HepG2 (cell line): Measurements from ENCODE around the gene NPS. TPM values are rescaled to one million over a fixed set of nuclear protein-coding genes. Genes with fewer than 3 reads are reported as not detected.

ENCODE experiments used
- ATAC-seq: fragments of 200-7000 bp; cut with Tn5 transposase; 3 replicates; pipeline ENCODE4 v1.9.1; 2020; ENCODE audit warnings: mild to moderate bottlenecking, moderate library complexity
- BruUV-seq: library from RNA; stranded (reverse); fragments of 400-500 nt; replicated peaks from 2 replicates; lab custom pipeline; 2021; lab: Mats Ljungman, UMichigan
- CTCF ChIA-PET: fragments of 300-600 bp; formaldehyde crosslinking; extraction: SDS; loops from one replicate; lab custom pipeline; 2021; ENCODE audit warnings: low total read pairs, inconsistent platforms, low intra/inter-chr PET ratio; lab: Yijun Ruan, JAX
- POLR2A ChIA-PET: fragments of 350-600 bp; sonication (Branson Sonifier 250); formaldehyde crosslinking; loops from one replicate; lab custom pipeline; 2020; ENCODE audit warnings: antibody characterized with exemption, inconsistent platforms; lab: Yijun Ruan, JAX
- DNase-seq: peaks from one replicate; pipeline ENCODE4 v3.0.0-alpha.2; 2015; ENCODE audit warnings: low spot score
- FAIRE-seq: peaks from 3 replicates; lab custom pipeline; 2011; peaks lifted over from hg19 to GRCh38; lab: Jason Lieb, UNC
- H2AFZ ChIP-seq: one replicate; pipeline ENCODE4 v1.6.1; 2011; ENCODE audit warnings: low read length, inconsistent platforms
- H3K27ac ChIP-seq: fragments of 300-600 bp; 3 replicates; pipeline ENCODE4 v1.8.0; 2011; ENCODE audit warnings: mixed run types, mild to moderate bottlenecking, mixed read lengths, low read length, inconsistent platforms; ENCODE audit not compliant: insufficient read depth; ENCODE audit errors: extremely low read length
- H3K27me3 ChIP-seq, 2 experiments: fragments of 200-600 bp in 1 of 2; 2 replicates in 1 of 2; 3 replicates in 1 of 2; pipeline versions ENCODE4 v1.6.0 to v1.8.0; 2011; ENCODE audit warnings: low read length in 2 of 2, mild to moderate bottlenecking in 2 of 2, moderate library complexity in 2 of 2, inconsistent platforms in 1 of 2; ENCODE audit not compliant: insufficient read depth in 2 of 2, control insufficient read depth in 1 of 2
- H3K36me3 ChIP-seq, 2 experiments: fragments of 200-600 bp in 1 of 2; replicated peaks in 1 of 2; 2 replicates in 1 of 2; 3 replicates in 1 of 2; pipeline versions ENCODE4 v1.5.1 to v1.8.0; 2011; ENCODE audit warnings: low read length in 2 of 2, inconsistent platforms in 1 of 2; ENCODE audit not compliant: insufficient read depth in 2 of 2, control insufficient read depth in 1 of 2
- H3K4me1 ChIP-seq: 2 replicates; pipeline ENCODE4 v1.5.1; 2012; ENCODE audit warnings: low read length, inconsistent platforms; ENCODE audit not compliant: insufficient read depth
- H3K4me2 ChIP-seq: 2 replicates; pipeline ENCODE4 v1.6.0; 2011; ENCODE audit warnings: low read depth, low read length, inconsistent platforms
- H3K4me3 ChIP-seq, 3 experiments: fragments of 200-600 bp in 1 of 3; sonication (generic), shearing (Covaris generic) in 1 of 3; replicated peaks in 1 of 3; 2 replicates each; pipeline ENCODE4 v1.5.1; 2011 to 2016; ENCODE audit warnings: low read length in 3 of 3, inconsistent platforms in 2 of 3, low read depth in 2 of 3, mild to moderate bottlenecking in 2 of 3, control low read depth in 1 of 3, mixed read lengths in 1 of 3; ENCODE audit not compliant: insufficient read depth in 1 of 3
- H3K79me2 ChIP-seq: one replicate; pipeline ENCODE4 v1.6.1; 2011; ENCODE audit warnings: low read length, inconsistent platforms; ENCODE audit not compliant: insufficient read depth
- H3K9ac ChIP-seq: 2 replicates; pipeline ENCODE4 v1.6.0; 2011; ENCODE audit warnings: mild to moderate bottlenecking, low read depth, low read length, inconsistent platforms; ENCODE audit not compliant: insufficient read depth
- H3K9me3 ChIP-seq: 2 replicates; pipeline ENCODE4 v1.5.1; 2012; ENCODE audit warnings: mild to moderate bottlenecking, low read length
- H4K20me1 ChIP-seq: 2 replicates; pipeline ENCODE4 v1.6.0; 2011; ENCODE audit warnings: inconsistent platforms, mild to moderate bottlenecking, low read length, moderate library complexity; ENCODE audit not compliant: insufficient read depth
- FLYWCH1 ChIP-seq: sonication (generic); formaldehyde crosslinking; IDR thresholded peaks from 2 replicates; pipeline ENCODE4 v1.8.1; 2023; ENCODE audit warnings: mild to moderate bottlenecking, missing genetic modification reagents
- GTF2F1 ChIP-seq: fragments of 150-350 bp; IDR thresholded peaks from 2 replicates; pipeline ENCODE4 v1.6.1; 2014; ENCODE audit warnings: low read length
- ISX ChIP-seq: sonication (generic); formaldehyde crosslinking; conservative IDR thresholded peaks from 2 replicates; pipeline ENCODE4 v1.5.0; 2020; ENCODE audit warnings: missing genetic modification reagents
- NFE2L1 ChIP-seq: sonication (generic); formaldehyde crosslinking; IDR thresholded peaks from 2 replicates; pipeline ENCODE4 v1.4.0; 2020; ENCODE audit warnings: missing genetic modification reagents, mild to moderate bottlenecking, borderline replicate concordance
- NPAS2 ChIP-seq: sonication (generic); formaldehyde crosslinking; IDR thresholded peaks from 2 replicates; pipeline ENCODE4 v1.8.0; 2022; ENCODE audit warnings: mild to moderate bottlenecking, missing genetic modification reagents, borderline replicate concordance
- SIX1 ChIP-seq: sonication (generic); formaldehyde crosslinking; IDR thresholded peaks from 2 replicates; pipeline ENCODE4 v1.4.0; 2020; ENCODE audit warnings: missing genetic modification reagents, borderline replicate concordance
- SOX5 ChIP-seq: IDR thresholded peaks from 2 replicates; pipeline ENCODE4 v1.6.1; 2016; ENCODE audit warnings: borderline replicate concordance
- ZNF432 ChIP-seq: sonication (generic); formaldehyde crosslinking; IDR thresholded peaks from 2 replicates; pipeline ENCODE4 v1.5.0; 2020; ENCODE audit warnings: missing genetic modification reagents, mild to moderate bottlenecking, borderline replicate concordance
- ZNF496 ChIP-seq: sonication (generic); formaldehyde crosslinking; IDR thresholded peaks from 2 replicates; pipeline ENCODE4 v1.8.1; 2023; ENCODE audit warnings: mild to moderate bottlenecking, moderate library complexity, missing genetic modification reagents; ENCODE audit not compliant: insufficient replicate concordance
- ZNF570 ChIP-seq: sonication (generic); formaldehyde crosslinking; IDR thresholded peaks from 2 replicates; pipeline ENCODE4 v1.4.0; 2020; ENCODE audit warnings: mild to moderate bottlenecking, missing genetic modification reagents, borderline replicate concordance
- ZNF607 ChIP-seq: sonication (generic); formaldehyde crosslinking; IDR thresholded peaks from 2 replicates; pipeline ENCODE4 v1.5.1; 2020; ENCODE audit warnings: missing genetic modification reagents, mild to moderate bottlenecking, borderline replicate concordance
- ZNF619 ChIP-seq: sonication (generic); formaldehyde crosslinking; IDR thresholded peaks from 2 replicates; pipeline ENCODE4 v1.4.0; 2020; ENCODE audit warnings: mild to moderate bottlenecking, missing genetic modification reagents
- WGBS: methylation state at CpG from one replicate; pipeline ENCODE4 v1.1.6; 2017; ENCODE audit warnings: low lambda C conversion rate; 5-methylcytosine and 5-hydroxymethylcytosine counted together
- in situ Hi-C: cut with HindIII; loops from 2 replicates; pipeline ENCODE4 v1.10.0; 2017; ENCODE audit warnings: low pct_unique_long_range_greater_than_20kb; ENCODE audit not compliant: extremely low pct_ligation_motif_present
- intact Hi-C: fragments of 100-400 bp; cut with micrococcal nuclease; formaldehyde crosslinking; loops from one replicate; pipeline ENCODE4 v1.10.0; 2022; ENCODE audit not compliant: unreplicated experiment
- polyA plus RNA-seq, 8 experiments: library from polyadenylated mRNA; depleted of rRNA in 3 of 8; stranded (reverse) in 7 of 8; unstranded in 1 of 8; fragments of >200 nt; fragmentation: Illumina TruSeq in 4 of 8; extraction: Trizol in 4 of 8; gene quantifications; 2 replicates each; pipeline versions ENCODE4 v1.2.1 to v1.2.3, GENCODE V29; 2011 to 2016; ENCODE audit warnings: low read depth in 4 of 8, missing spikeins in 1 of 8, mixed read lengths in 1 of 8; ENCODE audit not compliant: insufficient read depth in 1 of 8
- total RNA-seq, 5 experiments: library from RNA; depleted of rRNA; stranded (reverse); fragments of >200 nt; fragmentation: Illumina TruSeq; extraction: Trizol; gene quantifications; 2 replicates each; pipeline ENCODE4 v1.2.3, GENCODE V29; 2016; ENCODE audit warnings: low read depth in 1 of 5
- TF ChIP-seq, protein P1 (sequence below): sonication (generic); formaldehyde crosslinking; IDR thresholded peaks from 2 replicates; pipeline ENCODE4 v1.4.0; 2020; ENCODE audit warnings: low read depth, mild to moderate bottlenecking, missing genetic modification reagents
- TF ChIP-seq, protein P2 (sequence below): sonication (generic); formaldehyde crosslinking; IDR thresholded peaks from 2 replicates; pipeline ENCODE4 v1.5.0; 2020; ENCODE audit warnings: mild to moderate bottlenecking, missing genetic modification reagents
- TF ChIP-seq, protein P3 (sequence below): sonication (generic); formaldehyde crosslinking; IDR thresholded peaks from 2 replicates; pipeline ENCODE4 v1.5.0; 2020; ENCODE audit warnings: mild to moderate bottlenecking, missing genetic modification reagents, moderate library complexity

The NPS gene
- total and polyA plus RNA-seq, 2 of the 13 experiments (the other 11 are each of a cell fraction or from before 2014, with no cell fraction given), result not detected

DNA sequence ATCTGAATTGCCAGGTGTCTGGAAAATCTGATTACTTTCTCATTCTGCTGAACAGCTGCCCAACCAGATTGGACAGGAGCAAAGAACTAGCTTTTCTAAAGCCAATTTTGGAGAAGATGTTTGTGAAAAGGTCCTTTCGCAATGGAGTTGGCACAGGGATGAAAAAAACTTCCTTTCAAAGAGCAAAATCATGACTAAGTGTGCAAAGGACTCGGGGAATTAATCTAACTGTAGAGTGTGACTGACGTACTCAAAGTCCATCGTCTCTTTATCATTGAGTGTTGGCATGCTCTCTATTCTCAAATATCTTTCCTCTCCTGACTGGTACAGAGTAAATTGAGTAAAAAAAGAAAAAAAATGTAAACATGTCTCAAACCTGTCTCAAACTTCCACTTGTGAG is 3.3 kb downstream of the NPS start:
- H4K20me1 ChIP-seq, result no peaks in the 10 kb centered on the region
- in situ Hi-C loops, result no loop called here
- no peak overlapping the region for H3K27ac ChIP-seq
- no peaks in the 10 kb centered on the region for H3K27me3 ChIP-seq
- POLR2A ChIA-PET, result no interaction called here
- ATAC-seq (no peak), DNase-seq (no peak), FAIRE-seq (no peak)
- no peak overlapping the region for H2AFZ ChIP-seq
- H3K4me3 ChIP-seq, result no peak overlapping the region
- CTCF ChIA-PET, result no interaction called here
- H3K36me3 ChIP-seq, result no peaks in the 10 kb centered on the region
- no peaks in the 10 kb centered on the region for H3K9me3 ChIP-seq
- intact Hi-C loops, result no loop called here
- TF ChIP-seq, protein P1, sequence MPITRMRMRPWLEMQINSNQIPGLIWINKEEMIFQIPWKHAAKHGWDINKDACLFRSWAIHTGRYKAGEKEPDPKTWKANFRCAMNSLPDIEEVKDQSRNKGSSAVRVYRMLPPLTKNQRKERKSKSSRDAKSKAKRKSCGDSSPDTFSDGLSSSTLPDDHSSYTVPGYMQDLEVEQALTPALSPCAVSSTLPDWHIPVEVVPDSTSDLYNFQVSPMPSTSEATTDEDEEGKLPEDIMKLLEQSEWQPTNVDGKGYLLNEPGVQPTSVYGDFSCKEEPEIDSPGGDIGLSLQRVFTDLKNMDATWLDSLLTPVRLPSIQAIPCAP (CRISPR knock-in tag), result no peak
- TF ChIP-seq SIX1 (no peak), GTF2F1 (no peak), FLYWCH1 (CRISPR knock-in tag) (no peak)
- no TSS peak for BruUV-seq
- 25% methylated on average over 4 of the region's 4 CpGs for WGBS
- no peak overlapping the region for H3K9ac ChIP-seq
- H3K4me1 ChIP-seq, result no peaks in the 10 kb centered on the region
- no peaks in the 10 kb centered on the region for H3K79me2 ChIP-seq
- H3K4me2 ChIP-seq, result no peak overlapping the region

DNA sequence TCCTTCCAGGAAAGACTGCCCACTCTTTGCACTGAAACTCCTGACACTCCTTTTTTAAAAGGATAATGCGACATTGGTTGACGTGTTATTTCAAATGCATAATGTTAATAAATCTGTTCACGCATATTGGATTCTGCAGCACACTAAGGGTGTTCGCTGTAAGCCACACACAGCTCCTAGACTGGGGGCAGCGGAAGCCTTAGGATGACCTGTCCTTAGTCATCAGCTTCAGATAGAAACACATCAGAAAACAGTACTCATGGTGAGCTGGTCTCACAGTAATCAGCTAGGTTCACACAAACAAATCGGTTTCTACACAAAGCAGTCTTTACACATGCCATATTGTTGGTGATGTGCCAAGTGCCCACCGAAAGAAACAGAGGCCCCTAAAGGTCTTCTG is 4.3 kb downstream of the NPS start:
- DNase-seq (no peak), FAIRE-seq (no peak), ATAC-seq (no peak)
- H3K4me3 ChIP-seq, result no peak overlapping the region
- H3K36me3 ChIP-seq, result no peaks in the 10 kb centered on the region
- no peak overlapping the region for H2AFZ ChIP-seq
- no peak overlapping the region for H3K27ac ChIP-seq
- WGBS, result 20% methylated on average over 7 of the region's 7 CpGs
- no peaks in the 10 kb centered on the region for H3K79me2 ChIP-seq
- in situ Hi-C loops, result no loop called here
- no peak overlapping the region for H3K4me2 ChIP-seq
- BruUV-seq, result no TSS peak
- H3K27me3 ChIP-seq, result no peaks in the 10 kb centered on the region
- POLR2A ChIA-PET, result no interaction called here
- no peaks in the 10 kb centered on the region for H3K4me1 ChIP-seq
- no peaks in the 10 kb centered on the region for H4K20me1 ChIP-seq
- intact Hi-C loops, result no loop called here
- CTCF ChIA-PET, result no interaction called here
- no peak overlapping the region for H3K9ac ChIP-seq
- no peaks in the 10 kb centered on the region for H3K9me3 ChIP-seq
- TF ChIP-seq NPAS2 (no peak), ZNF607 (CRISPR knock-in tag) (no peak), ZNF570 (no peak), ZNF619 (CRISPR knock-in tag) (no peak), ZNF496 (CRISPR knock-in tag) (no peak), ZNF432 (CRISPR knock-in tag) (no peak), SOX5 (no peak), NFE2L1 (CRISPR knock-in tag) (no peak), ISX (CRISPR knock-in tag) (no peak)
- TF ChIP-seq, protein P2, sequence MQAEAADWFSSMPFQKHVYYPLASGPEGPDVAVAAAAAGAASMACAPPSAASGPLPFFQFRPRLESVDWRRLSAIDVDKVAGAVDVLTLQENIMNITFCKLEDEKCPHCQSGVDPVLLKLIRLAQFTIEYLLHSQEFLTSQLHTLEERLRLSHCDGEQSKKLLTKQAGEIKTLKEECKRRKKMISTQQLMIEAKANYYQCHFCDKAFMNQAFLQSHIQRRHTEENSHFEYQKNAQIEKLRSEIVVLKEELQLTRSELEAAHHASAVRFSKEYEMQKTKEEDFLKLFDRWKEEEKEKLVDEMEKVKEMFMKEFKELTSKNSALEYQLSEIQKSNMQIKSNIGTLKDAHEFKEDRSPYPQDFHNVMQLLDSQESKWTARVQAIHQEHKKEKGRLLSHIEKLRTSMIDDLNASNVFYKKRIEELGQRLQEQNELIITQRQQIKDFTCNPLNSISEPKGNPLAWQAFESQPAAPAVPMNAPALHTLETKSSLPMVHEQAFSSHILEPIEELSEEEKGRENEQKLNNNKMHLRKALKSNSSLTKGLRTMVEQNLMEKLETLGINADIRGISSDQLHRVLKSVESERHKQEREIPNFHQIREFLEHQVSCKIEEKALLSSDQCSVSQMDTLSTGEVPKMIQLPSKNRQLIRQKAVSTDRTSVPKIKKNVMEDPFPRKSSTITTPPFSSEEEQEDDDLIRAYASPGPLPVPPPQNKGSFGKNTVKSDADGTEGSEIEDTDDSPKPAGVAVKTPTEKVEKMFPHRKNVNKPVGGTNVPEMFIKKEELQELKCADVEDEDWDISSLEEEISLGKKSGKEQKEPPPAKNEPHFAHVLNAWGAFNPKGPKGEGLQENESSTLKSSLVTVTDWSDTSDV, result no peak
- TF ChIP-seq, protein P3, sequence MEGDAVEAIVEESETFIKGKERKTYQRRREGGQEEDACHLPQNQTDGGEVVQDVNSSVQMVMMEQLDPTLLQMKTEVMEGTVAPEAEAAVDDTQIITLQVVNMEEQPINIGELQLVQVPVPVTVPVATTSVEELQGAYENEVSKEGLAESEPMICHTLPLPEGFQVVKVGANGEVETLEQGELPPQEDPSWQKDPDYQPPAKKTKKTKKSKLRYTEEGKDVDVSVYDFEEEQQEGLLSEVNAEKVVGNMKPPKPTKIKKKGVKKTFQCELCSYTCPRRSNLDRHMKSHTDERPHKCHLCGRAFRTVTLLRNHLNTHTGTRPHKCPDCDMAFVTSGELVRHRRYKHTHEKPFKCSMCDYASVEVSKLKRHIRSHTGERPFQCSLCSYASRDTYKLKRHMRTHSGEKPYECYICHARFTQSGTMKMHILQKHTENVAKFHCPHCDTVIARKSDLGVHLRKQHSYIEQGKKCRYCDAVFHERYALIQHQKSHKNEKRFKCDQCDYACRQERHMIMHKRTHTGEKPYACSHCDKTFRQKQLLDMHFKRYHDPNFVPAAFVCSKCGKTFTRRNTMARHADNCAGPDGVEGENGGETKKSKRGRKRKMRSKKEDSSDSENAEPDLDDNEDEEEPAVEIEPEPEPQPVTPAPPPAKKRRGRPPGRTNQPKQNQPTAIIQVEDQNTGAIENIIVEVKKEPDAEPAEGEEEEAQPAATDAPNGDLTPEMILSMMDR (CRISPR knock-in tag), result no peak
